ENCODE data around the gene ACTL6B.
"Not testable (repeated sequence)": the region's sequence is repeated elsewhere in the genome, so short reads cannot be mapped to it uniquely, and the experiment has no call there.

Gene ACTL6B

DNA sequence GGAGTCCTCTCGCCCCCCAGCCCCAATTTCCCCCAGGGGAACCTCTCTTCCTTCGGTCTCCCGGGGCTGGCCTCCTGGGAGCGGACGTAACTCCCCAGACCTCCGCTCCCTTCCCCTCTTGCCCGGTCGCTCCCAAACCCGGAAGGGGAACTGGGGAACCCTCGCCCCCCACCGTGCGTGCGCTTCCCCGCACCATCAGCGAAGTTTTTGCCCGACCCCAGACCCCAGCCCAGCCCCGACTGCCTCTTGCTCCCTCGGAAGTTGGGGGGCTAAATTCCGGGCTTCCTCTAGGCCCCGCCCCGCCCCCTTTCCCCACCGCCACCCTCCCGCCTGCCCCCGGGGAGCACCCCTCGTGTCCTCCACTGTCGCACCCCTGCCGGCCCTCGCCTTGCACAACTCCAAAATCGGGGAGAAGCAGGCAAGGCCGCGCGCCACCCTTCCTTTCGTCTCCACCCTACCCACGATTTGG lies 17.7 kb upstream of the ACTL6B start:
- H3K27ac ChIP-seq: peak overlapping the region; percentile 96
- TF ChIP-seq, protein P1, sequence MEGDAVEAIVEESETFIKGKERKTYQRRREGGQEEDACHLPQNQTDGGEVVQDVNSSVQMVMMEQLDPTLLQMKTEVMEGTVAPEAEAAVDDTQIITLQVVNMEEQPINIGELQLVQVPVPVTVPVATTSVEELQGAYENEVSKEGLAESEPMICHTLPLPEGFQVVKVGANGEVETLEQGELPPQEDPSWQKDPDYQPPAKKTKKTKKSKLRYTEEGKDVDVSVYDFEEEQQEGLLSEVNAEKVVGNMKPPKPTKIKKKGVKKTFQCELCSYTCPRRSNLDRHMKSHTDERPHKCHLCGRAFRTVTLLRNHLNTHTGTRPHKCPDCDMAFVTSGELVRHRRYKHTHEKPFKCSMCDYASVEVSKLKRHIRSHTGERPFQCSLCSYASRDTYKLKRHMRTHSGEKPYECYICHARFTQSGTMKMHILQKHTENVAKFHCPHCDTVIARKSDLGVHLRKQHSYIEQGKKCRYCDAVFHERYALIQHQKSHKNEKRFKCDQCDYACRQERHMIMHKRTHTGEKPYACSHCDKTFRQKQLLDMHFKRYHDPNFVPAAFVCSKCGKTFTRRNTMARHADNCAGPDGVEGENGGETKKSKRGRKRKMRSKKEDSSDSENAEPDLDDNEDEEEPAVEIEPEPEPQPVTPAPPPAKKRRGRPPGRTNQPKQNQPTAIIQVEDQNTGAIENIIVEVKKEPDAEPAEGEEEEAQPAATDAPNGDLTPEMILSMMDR (conservative IDR thresholded peaks at IDR 0.05): no peak

DNA sequence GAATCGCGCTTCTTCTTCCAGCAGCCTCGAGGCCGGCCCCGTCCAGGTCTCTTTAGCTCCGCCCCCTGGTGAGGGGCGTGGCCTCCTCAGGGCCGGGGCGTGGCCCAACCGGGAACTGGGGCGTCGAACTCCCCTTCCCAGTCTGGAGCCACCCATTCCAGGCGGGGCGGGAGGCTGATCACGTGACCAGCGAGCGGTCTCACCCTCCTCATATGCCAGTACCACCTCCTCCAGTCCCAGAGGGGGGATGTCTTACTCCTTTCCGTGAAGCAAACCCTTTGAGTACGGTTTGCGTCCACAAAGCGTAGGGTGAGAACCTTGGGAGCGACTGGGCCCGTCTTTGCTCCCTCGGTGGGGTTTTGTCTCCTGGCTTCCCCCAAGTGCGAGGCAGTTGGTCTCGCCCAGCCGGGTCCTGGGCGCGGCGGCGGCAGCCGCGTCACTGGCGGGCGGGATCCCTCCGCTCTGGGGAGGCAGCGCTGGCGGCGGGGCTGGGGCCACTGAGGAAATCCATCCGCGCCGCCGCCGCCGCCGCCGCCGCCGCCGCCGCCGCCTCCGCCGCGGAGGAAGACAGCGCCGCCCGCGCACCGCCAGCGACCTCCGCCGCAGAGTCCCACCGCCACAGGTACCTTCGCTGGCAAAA lies 17.2 kb upstream of the ACTL6B start, which contains the start of gene GNB2:
Gene GNB2, plus strand, starts transcription at position 439 of the 640 bp plus-strand sequence. CDS start 2,526 bp downstream, outside the sequence.
- H3K27ac ChIP-seq: peak within 1 kb of the TSS; percentile 96
- TF ChIP-seq, protein P1 (conservative IDR thresholded peaks at IDR 0.05): no peak

DNA sequence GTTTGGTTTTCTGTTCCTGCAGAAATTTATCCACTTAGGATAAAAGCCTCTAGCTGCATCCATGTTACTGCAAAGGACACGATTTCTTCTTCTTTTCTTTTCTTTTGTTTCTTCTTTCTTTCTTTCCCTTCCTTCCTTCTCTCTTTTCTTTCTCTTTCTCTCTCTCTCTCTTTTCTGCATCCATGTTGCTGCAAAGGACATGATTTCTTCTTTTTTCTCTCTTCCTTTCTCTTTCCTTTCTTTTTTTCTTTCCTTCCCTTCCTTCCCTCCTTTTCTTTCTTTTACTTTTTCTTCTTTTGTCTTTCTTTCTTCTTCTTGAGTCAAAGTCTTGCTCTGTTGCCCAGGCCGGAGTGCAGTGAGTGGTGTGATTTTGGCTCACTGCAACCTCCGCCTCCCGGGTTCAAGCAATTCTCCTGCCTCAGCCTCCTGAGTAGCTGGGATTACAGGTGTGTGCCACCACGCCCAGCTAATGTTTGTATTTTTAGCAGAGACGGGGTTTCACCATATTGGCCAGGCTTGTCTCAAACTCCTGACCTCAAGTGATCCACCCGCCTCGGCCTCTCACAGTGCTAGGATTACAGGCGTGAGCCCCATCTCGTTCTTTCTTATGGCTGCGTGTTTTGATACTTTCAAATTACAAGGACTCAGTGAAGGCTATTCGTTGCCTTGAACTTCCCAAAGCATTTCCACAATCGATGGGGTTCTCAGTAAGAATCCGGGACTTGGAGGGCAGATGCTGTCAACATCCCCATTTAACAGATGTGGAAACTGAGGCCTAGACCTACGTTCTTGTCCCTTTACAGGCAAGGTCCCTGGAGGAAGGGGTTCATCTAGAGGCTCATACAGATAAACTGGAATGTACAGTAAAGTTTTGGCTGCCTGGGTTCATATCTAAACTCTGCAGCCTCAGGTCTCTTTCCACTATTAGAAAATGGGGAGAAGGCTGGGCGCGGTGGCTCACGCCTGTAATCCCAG lies 15.4 kb upstream of the ACTL6B start:
- no peak overlapping the region for H3K27ac ChIP-seq
- TF ChIP-seq, protein P1 (conservative IDR thresholded peaks at IDR 0.05): no peak

DNA sequence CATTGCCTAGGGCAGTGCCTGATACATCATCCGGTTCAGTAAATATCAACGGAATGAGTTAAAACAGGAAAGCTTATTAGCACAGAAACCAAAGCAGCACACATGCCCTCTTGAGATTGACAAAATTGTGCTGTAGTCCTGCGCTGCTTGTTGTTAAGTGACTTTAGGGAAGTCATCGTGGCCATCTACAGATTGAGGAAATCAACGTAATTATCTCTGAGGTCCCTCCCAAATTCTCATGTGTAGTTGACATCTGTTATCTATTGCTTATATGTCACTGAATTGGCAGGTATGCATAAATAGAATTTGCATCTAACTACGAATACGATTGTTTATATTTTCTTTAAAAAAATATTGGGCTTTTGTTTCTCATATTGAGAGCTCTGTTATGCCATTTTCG lies 13.8 kb upstream of the ACTL6B start:
- TF ChIP-seq, protein P1 (conservative IDR thresholded peaks at IDR 0.05): no peak
- H3K27ac ChIP-seq: no peak overlapping the region

DNA sequence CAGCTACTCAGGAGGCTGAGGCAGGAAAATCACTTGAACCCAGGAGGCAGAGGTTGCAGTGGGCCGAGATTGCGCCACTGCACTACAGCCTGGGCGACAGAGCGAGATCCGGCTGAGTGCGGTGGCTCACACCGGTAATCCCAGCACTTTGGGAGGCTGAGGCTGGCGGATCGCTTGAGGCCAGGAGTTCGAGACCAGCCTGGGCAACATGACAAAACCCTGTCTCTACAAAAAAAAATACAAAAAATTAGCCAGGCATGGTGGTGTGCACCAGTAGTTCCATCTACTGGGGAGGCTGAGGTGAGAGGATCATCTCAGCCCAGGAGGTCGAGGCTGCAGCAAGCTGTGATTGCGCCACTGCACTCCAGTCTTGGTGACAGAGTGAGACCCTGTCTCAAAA lies 12.9 kb upstream of the ACTL6B start:
- H3K27ac ChIP-seq: not testable (repeated sequence)

DNA sequence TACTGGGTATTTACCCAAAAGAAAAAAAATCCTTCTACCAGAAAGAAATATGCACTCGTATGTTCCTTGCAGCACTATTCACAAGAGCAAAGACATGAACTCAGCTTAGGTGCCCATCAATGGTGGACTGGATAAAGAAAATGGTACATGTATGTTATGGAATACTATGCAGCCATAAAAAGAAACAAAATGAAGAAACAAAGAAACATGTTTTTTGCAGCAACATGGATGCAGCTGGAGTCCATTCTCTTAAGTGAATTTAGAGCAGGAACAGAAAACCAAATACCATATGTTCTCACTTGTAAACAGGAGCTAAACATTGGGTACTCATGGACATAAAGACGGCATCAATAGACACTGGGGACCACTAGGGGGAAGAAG lies 11.8 kb upstream of the ACTL6B start:
- no peak overlapping the region for H3K27ac ChIP-seq
- TF ChIP-seq, protein P1 (conservative IDR thresholded peaks at IDR 0.05): no peak

DNA sequence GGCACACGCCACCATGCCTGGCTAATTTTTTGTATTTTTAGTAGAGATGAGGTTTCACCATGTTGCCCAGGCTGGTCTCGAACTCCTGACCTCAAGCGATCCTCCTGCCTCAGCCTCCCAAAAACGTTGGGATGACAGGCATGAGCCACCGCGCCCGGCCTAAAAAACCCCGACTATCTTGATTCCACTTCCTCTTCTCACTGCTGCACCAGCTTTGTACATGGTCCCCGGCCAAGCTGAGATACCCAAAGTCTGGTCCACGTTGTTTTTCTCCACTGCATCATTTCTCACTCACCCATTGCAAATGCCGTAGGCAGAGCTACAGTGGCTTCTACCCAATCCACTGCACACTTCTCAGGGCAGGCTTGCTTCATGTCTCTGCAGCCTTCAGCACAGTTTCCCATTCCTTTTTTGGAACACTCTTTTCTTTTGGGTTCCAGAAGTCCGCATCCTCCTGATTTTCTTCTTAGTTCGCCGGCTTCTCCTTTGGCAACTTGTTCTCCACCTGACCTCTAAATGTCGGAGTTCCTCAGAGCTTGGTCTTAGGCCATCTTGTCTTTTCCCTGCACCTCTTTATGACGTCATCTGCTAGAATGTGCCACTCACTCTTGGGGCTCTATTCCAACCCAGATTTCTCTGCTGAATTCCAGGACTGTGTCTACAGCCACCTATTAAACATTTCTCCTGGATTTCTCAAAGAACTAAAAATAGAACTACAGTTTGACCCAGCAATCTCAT lies 11.3 kb upstream of the ACTL6B start:
- TF ChIP-seq, protein P1 (conservative IDR thresholded peaks at IDR 0.05): no peak
- no peak overlapping the region for H3K27ac ChIP-seq
